K562 (cell line): ENCODE results near the gene DYRK1A. TPM values are rescaled to one million over a fixed set of nuclear protein-coding genes. Genes with fewer than 3 reads are reported as not detected.

Source experiments
- ADNP ChIP-seq: fragments of 200-800 bp; sonication (Bioruptor generic); IDR thresholded peaks from 2 replicates; pipeline ENCODE4 v1.6.1; 2016; ENCODE audit warnings: missing genetic modification characterization, missing compliant biosample characterization
- BRD9 ChIP-seq: fragments of 450-650 bp; IDR thresholded peaks from 2 replicates; pipeline ENCODE4 v1.6.1; 2018; ENCODE audit warnings: low read depth; ENCODE audit not compliant: partially characterized antibody
- DEAF1 ChIP-seq: fragments of 450-650 bp; formaldehyde crosslinking; IDR thresholded peaks from 2 replicates; pipeline ENCODE4 v1.4.0; 2020; ENCODE audit warnings: mild to moderate bottlenecking, moderate library complexity
- EHMT2 ChIP-seq: fragments of 450-650 bp; IDR thresholded peaks from 2 replicates; pipeline ENCODE4 v1.6.1; 2018; ENCODE audit warnings: antibody characterized with exemption
- FOXA1 ChIP-seq: fragments of 450-650 bp; IDR thresholded peaks from 2 replicates; pipeline ENCODE4 v1.6.1; 2016; ENCODE audit warnings: mild to moderate bottlenecking, borderline replicate concordance
- GABPB1 ChIP-seq: sonication (generic); formaldehyde crosslinking; IDR thresholded peaks from 2 replicates; pipeline ENCODE4 v1.8.0; 2022; ENCODE audit warnings: mild to moderate bottlenecking, missing genetic modification reagents
- GTF2A2 ChIP-seq: IDR thresholded peaks from 2 replicates; pipeline ENCODE4 v1.6.1; 2016; ENCODE audit warnings: mild to moderate bottlenecking, missing genetic modification characterization, missing compliant biosample characterization
- HDAC8 ChIP-seq: fragments of 450-650 bp; IDR thresholded peaks from 2 replicates; pipeline ENCODE4 v1.6.1; 2016; ENCODE audit warnings: mild to moderate bottlenecking, missing genetic modification characterization, moderate library complexity, missing compliant biosample characterization
- KDM5B ChIP-seq: fragments of 200-600 bp; sonication (generic); IDR thresholded peaks from 2 replicates; pipeline ENCODE4 v1.6.1; 2012; ENCODE audit warnings: low read depth, mild to moderate bottlenecking, moderate library complexity, low read length, control low read depth, inconsistent platforms; ENCODE audit not compliant: insufficient replicate concordance
- KLF10 ChIP-seq: fragments of 250-450 bp; sonication (Bioruptor Pico); IDR thresholded peaks from 2 replicates; pipeline ENCODE4 v1.6.1; 2021; ENCODE audit warnings: matching md5 sums
- MTA2 ChIP-seq: fragments of 450-650 bp; IDR thresholded peaks from 2 replicates; pipeline ENCODE4 v1.6.1; 2016; ENCODE audit warnings: low read depth
- PKNOX1 ChIP-seq: fragments of 450-650 bp; IDR thresholded peaks from 2 replicates; pipeline ENCODE4 v1.6.1; 2016
- PTTG1 ChIP-seq: fragments of 450-650 bp; IDR thresholded peaks from 2 replicates; pipeline ENCODE4 v1.6.1; 2016; ENCODE audit warnings: low read depth, mild to moderate bottlenecking, missing genetic modification characterization, missing compliant biosample characterization
- RAD51 ChIP-seq: fragments of 450-650 bp; IDR thresholded peaks from 2 replicates; pipeline ENCODE4 v1.7.1; 2016; ENCODE audit warnings: low read depth, mild to moderate bottlenecking, borderline replicate concordance
- RHOXF2B ChIP-seq: fragments of 250-450 bp; sonication (Bioruptor Pico); conservative IDR thresholded peaks from 2 replicates; pipeline ENCODE4 v1.5.1; 2021
- SAP30 ChIP-seq: fragments of 200-600 bp; sonication (generic); IDR thresholded peaks from 2 replicates; pipeline ENCODE4 v1.6.1; 2012; ENCODE audit warnings: borderline replicate concordance, low read depth, mild to moderate bottlenecking, moderate library complexity, low read length, control low read depth, inconsistent platforms; ENCODE audit not compliant: insufficient read depth, poor library complexity, severe bottlenecking
- SMAD1 ChIP-seq: fragments of 150-350 bp; IDR thresholded peaks from 2 replicates; pipeline ENCODE4 v1.6.1; 2014; ENCODE audit warnings: low read length, low read depth; ENCODE audit not compliant: partially characterized antibody
- SRF ChIP-seq, 2 experiments: fragments of 250-450, 450-650 bp in 1 of 2; sonication (Bioruptor Pico) in 1 of 2; sonication (generic) in 1 of 2; formaldehyde crosslinking; IDR thresholded peaks; 2 replicates each; pipeline versions ENCODE4 v1.5.0 to v1.5.1; 2020 to 2022; ENCODE audit warnings: mild to moderate bottlenecking in 1 of 2, missing genetic modification reagents in 1 of 2
- SRSF7 ChIP-seq: fragments of 200-400 bp; formaldehyde crosslinking; optimal IDR thresholded peaks from 2 replicates; pipeline ENCODE3; 2017; ENCODE audit warnings: mild to moderate bottlenecking, low read depth, low read length
- TAF7 ChIP-seq: fragments of 450-650 bp; IDR thresholded peaks from 2 replicates; pipeline ENCODE4 v1.6.1; 2016; ENCODE audit warnings: missing genetic modification characterization, missing compliant biosample characterization
- TAL1 ChIP-seq: fragments of 450-650 bp; IDR thresholded peaks from 2 replicates; pipeline ENCODE4 v1.6.1; 2016; ENCODE audit warnings: mild to moderate bottlenecking
- TCF3 ChIP-seq: sonication (generic); formaldehyde crosslinking; IDR thresholded peaks from 2 replicates; pipeline ENCODE4 v1.4.0; 2020; ENCODE audit warnings: mild to moderate bottlenecking, missing genetic modification reagents
- TSHZ1 ChIP-seq: fragments of 250-450 bp; sonication (Bioruptor Pico); IDR thresholded peaks from 2 replicates; pipeline ENCODE4 v1.4.0; 2020; ENCODE audit warnings: mild to moderate bottlenecking, moderate library complexity
- ZKSCAN3 ChIP-seq: fragments of 250-450 bp; sonication (Bioruptor Pico); IDR thresholded peaks from 2 replicates; pipeline ENCODE4 v1.4.0; 2020
- polyA plus RNA-seq, 8 experiments: library from polyadenylated mRNA; depleted of rRNA in 4 of 8; stranded (reverse) in 5 of 8; unstranded in 3 of 8; fragments of >200 nt; fragmentation: Nextera tagmentation in 2 of 8; fragmentation: Illumina TruSeq in 1 of 8; extraction: Ambion mirVana in 2 of 8; extraction: Trizol in 1 of 8; gene quantifications; 2 replicates each; pipeline versions ENCODE4 v1.2.1 to v1.2.3, GENCODE V29; 2011 to 2014; ENCODE audit warnings: inconsistent platforms in 1 of 8, missing spikeins in 1 of 8
- total RNA-seq, 7 experiments: library from RNA; depleted of rRNA in 6 of 7; stranded (reverse); fragments of >200 nt in 6 of 7; fragmentation: Illumina TruSeq in 2 of 7; extraction: Trizol in 2 of 7; gene quantifications; 2 replicates each; pipeline versions ENCODE4 v1.2.1 to v1.2.3, GENCODE V29; 2011 to 2021; ENCODE audit warnings: low replicate concordance in 1 of 7

Gene DYRK1A
- total and polyA plus RNA-seq, 9 of the 15 experiments (the other 6 are each of a cell fraction or from before 2014, with no cell fraction given), result 3.7 to 64.8 (median 42.3) TPM

GRCh38 chr21:37366482-37367316 lies at the start of gene DYRK1A (continued):
- peak; percentile 79 for TF ChIP-seq TAF7 (tag)
- no peak for TF ChIP-seq SRF (CRISPR knock-in tag; IDR thresholded peaks at IDR 0.05)
- TF ChIP-seq ZKSCAN3 (CRISPR knock-in tag), result no peak
- no peak for TF ChIP-seq PTTG1
- TF ChIP-seq MTA2, result no peak
- no peak for TF ChIP-seq TSHZ1 (CRISPR knock-in tag)
- TF ChIP-seq SMAD1, result no peak
- no peak for TF ChIP-seq TCF3 (CRISPR knock-in tag)
- TF ChIP-seq SRSF7, result peak; percentile 79
- TF ChIP-seq RAD51, result peak; percentile 98
- 0 out of 2 replicates have a peak, but pooled peaks have one; percentile 2 for TF ChIP-seq DEAF1
- TF ChIP-seq GTF2A2 (tag), result peak; percentile 71; the same call in 1 of the 2 replicates
- TF ChIP-seq TAL1, result no peak
- TF ChIP-seq KDM5B, result peak; percentile 60
- TF ChIP-seq KLF10 (CRISPR knock-in tag), result no peak
- TF ChIP-seq FOXA1, result no peak
- no peak for TF ChIP-seq RHOXF2B (CRISPR knock-in tag)
- peak; percentile 69; the same call in 1 of the 2 replicates for TF ChIP-seq GABPB1
- TF ChIP-seq BRD9, result peak; percentile 89
- no peak for TF ChIP-seq HDAC8
- TF ChIP-seq SAP30, result no peak
- peak; percentile 99 for TF ChIP-seq PKNOX1
- no peak for TF ChIP-seq ADNP
- TF ChIP-seq EHMT2, result no peak
